Vagina (tissue), 2 donors: ENCODE results near the gene TCF4.

Source experiments
- CTCF ChIP-seq, 3 experiments: fragments of 450-650 bp in 2 of 3; fragments of 200-600 bp in 1 of 3; sonication (generic) in 1 of 3; IDR thresholded peaks; one replicate each; pipeline ENCODE4 v1.5.1; 2017 to 2019; ENCODE audit warnings: antibody characterized with exemption in 3 of 3, mild to moderate bottlenecking in 2 of 3, moderate library complexity in 2 of 3
- POLR2A ChIP-seq, 2 donors: fragments of 450-650 bp; IDR thresholded peaks; one replicate each; pipeline ENCODE4 v1.6.1; 2017; ENCODE audit warnings: antibody characterized with exemption in 2 of 2, mild to moderate bottlenecking in 2 of 2, moderate library complexity in 2 of 2
- POLR2AphosphoS5 ChIP-seq, 2 donors: sonication (generic); formaldehyde crosslinking; IDR thresholded peaks; one replicate each; pipeline ENCODE4 v1.9.0; 2017; ENCODE audit warnings: antibody characterized with exemption in 2 of 2, mild to moderate bottlenecking in 2 of 2, low read depth in 1 of 2; ENCODE audit not compliant: insufficient read depth in 1 of 2

- no peak for TF ChIP-seq POLR2A (IDR thresholded peaks at IDR 0.05)
- no peak for TF ChIP-seq CTCF (IDR thresholded peaks at IDR 0.05)
- no peak for TF ChIP-seq POLR2AphosphoS5 (IDR thresholded peaks at IDR 0.05; ENCODE audit: insufficient read depth in 1 of 2, low read depth in 1 of 2)
Observed at GRCh38 chr18:55351241-55351691, 236.7 kb downstream of the TCF4 start.
